Measurements from ENCODE around the gene PHLDA3.

DNA sequence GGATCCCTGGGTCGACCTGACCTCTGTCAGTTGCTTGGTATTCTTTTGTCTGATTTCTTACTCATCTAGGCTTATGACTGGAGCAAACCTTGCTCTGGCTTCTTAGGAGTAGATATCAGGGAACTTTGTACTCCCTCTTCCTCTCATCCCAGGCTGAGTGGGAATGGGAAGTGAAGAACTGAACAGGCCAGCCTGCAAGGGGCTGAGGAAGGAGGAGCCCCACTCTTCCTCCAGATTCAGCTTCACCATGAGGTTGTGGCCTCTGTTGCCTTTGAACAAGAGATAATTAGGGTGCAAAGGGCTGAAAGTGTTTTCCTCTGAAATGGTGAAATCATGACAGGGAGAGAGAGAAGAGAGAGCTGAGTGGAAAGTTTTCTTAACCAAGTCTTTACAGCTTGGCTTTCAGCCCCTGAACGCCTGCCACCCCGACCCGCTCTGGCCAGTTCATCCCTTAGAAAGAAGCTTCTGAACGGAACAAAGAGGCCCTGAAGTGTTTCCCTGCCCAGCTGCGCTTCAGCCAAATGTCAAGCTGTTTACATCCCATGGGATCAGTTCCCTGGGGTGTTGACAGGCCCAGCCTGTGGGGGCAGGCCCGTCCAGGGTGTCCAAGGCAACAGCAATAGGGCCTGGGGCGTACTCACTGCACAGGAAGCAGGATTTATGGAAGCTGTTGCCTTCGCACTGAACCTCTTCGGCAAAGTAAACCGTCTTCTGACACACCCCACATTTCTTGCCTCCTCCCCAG, 26.7 kb upstream of the PHLDA3 start:
- TF ChIP-seq, protein P1, sequence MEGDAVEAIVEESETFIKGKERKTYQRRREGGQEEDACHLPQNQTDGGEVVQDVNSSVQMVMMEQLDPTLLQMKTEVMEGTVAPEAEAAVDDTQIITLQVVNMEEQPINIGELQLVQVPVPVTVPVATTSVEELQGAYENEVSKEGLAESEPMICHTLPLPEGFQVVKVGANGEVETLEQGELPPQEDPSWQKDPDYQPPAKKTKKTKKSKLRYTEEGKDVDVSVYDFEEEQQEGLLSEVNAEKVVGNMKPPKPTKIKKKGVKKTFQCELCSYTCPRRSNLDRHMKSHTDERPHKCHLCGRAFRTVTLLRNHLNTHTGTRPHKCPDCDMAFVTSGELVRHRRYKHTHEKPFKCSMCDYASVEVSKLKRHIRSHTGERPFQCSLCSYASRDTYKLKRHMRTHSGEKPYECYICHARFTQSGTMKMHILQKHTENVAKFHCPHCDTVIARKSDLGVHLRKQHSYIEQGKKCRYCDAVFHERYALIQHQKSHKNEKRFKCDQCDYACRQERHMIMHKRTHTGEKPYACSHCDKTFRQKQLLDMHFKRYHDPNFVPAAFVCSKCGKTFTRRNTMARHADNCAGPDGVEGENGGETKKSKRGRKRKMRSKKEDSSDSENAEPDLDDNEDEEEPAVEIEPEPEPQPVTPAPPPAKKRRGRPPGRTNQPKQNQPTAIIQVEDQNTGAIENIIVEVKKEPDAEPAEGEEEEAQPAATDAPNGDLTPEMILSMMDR (IDR thresholded peaks at IDR 0.05; ENCODE audit: extremely low read depth in 1 of 2, insufficient read depth in 1 of 2, low read depth in 1 of 2, low read length in 2 of 2), result no peak
- no peak for TF ChIP-seq POLR2A (IDR thresholded peaks at IDR 0.05; ENCODE audit: low read depth, low read length)
